ENCODE data around the gene THBS3. TPM values are rescaled to one million over a fixed set of nuclear protein-coding genes. Genes with fewer than 3 reads are reported as not detected.
A peak's percentile ranks its signal among the peaks of the same experiment; 100 is the strongest.
"Not testable (repeated sequence)": the region's sequence is repeated elsewhere in the genome, so short reads cannot be mapped to it uniquely, and the experiment has no call there.

Gene THBS3
- total and polyA plus RNA-seq, 3 experiments from 2014 or later: 2.9 to 7.9 (median 7.8) TPM

- H3K4me3 Mint-ChIP-seq: peak overlapping the region in 6 of 7 donors; percentile 29 to 84 (median 76)
- peaks cover 26 to 39% (median 38%) of the 10 kb centered on the region in 3 donors for H3K4me1 Mint-ChIP-seq
- ChIA-PET POLR2A (interaction anchor here (0.6 kb wide), 1 partner anchor 13 kb away, joined by 4 read pairs; no protein-coding TSS in a partner anchor), CTCF (interaction anchor here (4.4 to 7.1 kb wide), 3 partner anchors 7 to 69 kb away, joined by 64 to 116 read pairs (median 79); partner anchors contain the start of genes CLK2, HCN3, RUSC1 and SCAMP3)
- no peaks in the 10 kb centered on the region for H3K27me3 Mint-ChIP-seq
- Histone ChIP-seq H3K9me3 (ENCODE audit: low read length) (no peaks in the 10 kb centered on the region), H3K36me3 (ENCODE audit: insufficient read depth, low read length) (peaks cover 11% of the 10 kb centered on the region), H3K27ac (ENCODE audit: low read depth, low read length) (no peak overlapping the region), H3K27me3 (ENCODE audit: insufficient read depth, low read length, poor library complexity, severe bottlenecking) (no peaks in the 10 kb centered on the region), H3K4me1 (ENCODE audit: insufficient read depth, low read length) (peaks cover 7% of the 10 kb centered on the region), H3K4me3 (ENCODE audit: low read length) (no peak overlapping the region)
- H3K9me3 Mint-ChIP-seq: no peaks in the 10 kb centered on the region
- no peak for DNase-seq
- peaks cover 4 to 19% (median 8%) of the 10 kb centered on the region in 3 donors for H3K36me3 Mint-ChIP-seq
- peak overlapping the region in 2 of 8 donors; percentile 39 to 44 for H3K27ac Mint-ChIP-seq
Measured at GRCh38 chr1:155253208-155253607, 45.5 kb upstream of the THBS3 start.

GRCh38 chr1:155251566-155251965 lies 43.9 kb upstream of the THBS3 start:
- ChIA-PET CTCF (interaction anchor here (0.8 to 7.1 kb wide), 30 partner anchors 9 to 474 kb away, joined by 3 to 116 read pairs (median 7); partner anchors contain the start of genes CLK2, FDPS, HCN3 and KRTCAP2), POLR2A (interaction anchor here (0.5 to 3.3 kb wide), 4 partner anchors 10 to 432 kb away, joined by 3 to 16 read pairs (median 7); partner anchors contain the start of genes CLK2 and SCAMP3)
- H3K36me3 ChIP-seq (ENCODE audit: insufficient read depth, low read length): peaks cover 2% of the 10 kb centered on the region
- H3K27ac Mint-ChIP-seq: peak overlapping the region in 2 of 8 donors; percentile 27 to 41
- H3K4me1 Mint-ChIP-seq: peaks cover 22 to 34% (median 28%) of the 10 kb centered on the region in 3 donors
- H3K27me3 ChIP-seq (ENCODE audit: insufficient read depth, low read length, poor library complexity, severe bottlenecking): no peaks in the 10 kb centered on the region
- no peaks in the 10 kb centered on the region for H3K27me3 Mint-ChIP-seq
- H3K4me3 Mint-ChIP-seq: peak overlapping the region in 1 of 7 donors; percentile 17
- peaks cover 7% of the 10 kb centered on the region for H3K4me1 ChIP-seq (ENCODE audit: insufficient read depth, low read length)
- no peaks in the 10 kb centered on the region for H3K9me3 ChIP-seq (ENCODE audit: low read length)
- no peak for DNase-seq
- H3K36me3 Mint-ChIP-seq: peaks cover 0 to 7% (median 0%) of the 10 kb centered on the region in 3 donors
- H3K4me3 ChIP-seq (ENCODE audit: low read length): no peak overlapping the region
- H3K27ac ChIP-seq (ENCODE audit: low read depth, low read length): no peak overlapping the region
- H3K9me3 Mint-ChIP-seq: no peaks in the 10 kb centered on the region

- peak overlapping the region in 4 of 8 donors; percentile 13 to 83 (median 40) for H3K27ac Mint-ChIP-seq
- no peaks in the 10 kb centered on the region for H3K27me3 ChIP-seq (ENCODE audit: insufficient read depth, low read length, poor library complexity, severe bottlenecking)
- peaks cover 20 to 32% (median 24%) of the 10 kb centered on the region in 3 donors for H3K4me1 Mint-ChIP-seq
- no peaks in the 10 kb centered on the region for H3K36me3 ChIP-seq (ENCODE audit: insufficient read depth, low read length)
- H3K36me3 Mint-ChIP-seq: no peaks in the 10 kb centered on the region
- POLR2A ChIA-PET: interaction anchor here (1.0 to 3.3 kb wide), 4 partner anchors 11 to 313 kb away, joined by 6 to 16 read pairs (median 7); partner anchors contain the start of genes CLK2 and SCAMP3
- CTCF ChIA-PET: interaction anchor here (0.6 to 7.1 kb wide), 48 partner anchors 9 to 475 kb away, joined by 3 to 116 read pairs (median 5); partner anchors contain the start of genes CLK2, FDPS, HCN3 and KRTCAP2
- peaks cover 5% of the 10 kb centered on the region for H3K4me1 ChIP-seq (ENCODE audit: insufficient read depth, low read length)
- peak; percentile 88 to 97 (median 95) for DNase-seq
- no peaks in the 10 kb centered on the region for H3K9me3 Mint-ChIP-seq
- H3K27me3 Mint-ChIP-seq: no peaks in the 10 kb centered on the region
- peak overlapping the region; percentile 54 for H3K4me3 ChIP-seq (ENCODE audit: low read length)
- H3K27ac ChIP-seq (ENCODE audit: low read depth, low read length): no peak overlapping the region
- H3K4me3 Mint-ChIP-seq: peak overlapping the region; percentile 17 to 84 (median 59)
- H3K9me3 ChIP-seq (ENCODE audit: low read length): no peaks in the 10 kb centered on the region
Measured at GRCh38 chr1:155250633-155251449, 43.1 kb upstream of the THBS3 start.

- H3K4me3 Mint-ChIP-seq: peak overlapping the region; percentile 17 to 84 (median 62)
- Histone ChIP-seq H3K9me3 (ENCODE audit: low read length) (no peaks in the 10 kb centered on the region), H3K4me3 (ENCODE audit: low read length) (peak overlapping the region; percentile 54), H3K27me3 (ENCODE audit: insufficient read depth, low read length, poor library complexity, severe bottlenecking) (no peaks in the 10 kb centered on the region), H3K27ac (ENCODE audit: low read depth, low read length) (no peak overlapping the region), H3K36me3 (ENCODE audit: insufficient read depth, low read length) (no peaks in the 10 kb centered on the region), H3K4me1 (ENCODE audit: insufficient read depth, low read length) (peaks cover under 1% of the 10 kb centered on the region)
- CTCF ChIA-PET: interaction anchor here (0.6 to 7.1 kb wide), 38 partner anchors 9 to 348 kb away, joined by 3 to 116 read pairs (median 6); partner anchors contain the start of genes CLK2, FDPS, HCN3 and KRTCAP2
- H3K27me3 Mint-ChIP-seq: no peaks in the 10 kb centered on the region
- H3K27ac Mint-ChIP-seq: peak overlapping the region in 3 of 8 donors; percentile 13 to 55 (median 24)
- H3K36me3 Mint-ChIP-seq: no peaks in the 10 kb centered on the region
- peak in 2 of 5 donors; percentile 17 to 52 for DNase-seq
- peaks cover 18 to 26% (median 20%) of the 10 kb centered on the region in 3 donors for H3K4me1 Mint-ChIP-seq
- H3K9me3 Mint-ChIP-seq: no peaks in the 10 kb centered on the region
- POLR2A ChIA-PET: interaction anchor here (1.0 to 3.3 kb wide), 4 partner anchors 11 to 313 kb away, joined by 6 to 16 read pairs (median 7); partner anchors contain the start of genes CLK2 and SCAMP3
Measured at GRCh38 chr1:155250246-155250632, 42.5 kb upstream of the THBS3 start.

- Histone ChIP-seq H3K9me3 (ENCODE audit: low read length) (no peaks in the 10 kb centered on the region), H3K27me3 (ENCODE audit: insufficient read depth, low read length, poor library complexity, severe bottlenecking) (no peaks in the 10 kb centered on the region), H3K4me1 (ENCODE audit: insufficient read depth, low read length) (peaks cover 18% of the 10 kb centered on the region), H3K4me3 (ENCODE audit: low read length) (no peak overlapping the region), H3K27ac (ENCODE audit: low read depth, low read length) (no peak overlapping the region), H3K36me3 (ENCODE audit: insufficient read depth, low read length) (no peaks in the 10 kb centered on the region)
- H3K4me1 Mint-ChIP-seq: peaks cover 22 to 27% (median 26%) of the 10 kb centered on the region in 3 donors
- H3K4me3 Mint-ChIP-seq: no peak overlapping the region
- H3K36me3 Mint-ChIP-seq: peaks cover 0 to 3% (median 2%) of the 10 kb centered on the region in 3 donors
- peaks cover 4 to 9% of the 10 kb centered on the region in 2 donors for H3K27me3 Mint-ChIP-seq
- peak overlapping the region in 1 of 8 donors; percentile 62 for H3K27ac Mint-ChIP-seq
- CTCF ChIA-PET: interaction anchor here (1.0 to 7.1 kb wide), 5 partner anchors 13 to 75 kb away, joined by 3 to 116 read pairs (median 20); partner anchors contain the start of genes KRTCAP2, RUSC1, SCAMP3 and THBS3
- POLR2A ChIA-PET: interaction anchor here (0.8 kb wide), 1 partner anchor 1078 kb away, joined by 3 read pairs; no protein-coding TSS in a partner anchor
- no peak for DNase-seq
- H3K9me3 Mint-ChIP-seq: peaks cover 0 to 3% (median 3%) of the 10 kb centered on the region in 5 donors
Measured at GRCh38 chr1:155247667-155248553, 40.2 kb upstream of the THBS3 start.

GRCh38 chr1:155246796-155247195 lies 39.1 kb upstream of the THBS3 start:
- peak overlapping the region in 4 of 8 donors; percentile 22 to 69 (median 45) for H3K27ac Mint-ChIP-seq
- H3K27ac ChIP-seq (ENCODE audit: low read depth, low read length); CTCF ChIA-PET; H3K36me3 Mint-ChIP-seq; H3K27me3 Mint-ChIP-seq; H3K9me3 Mint-ChIP-seq; H3K27me3 ChIP-seq (ENCODE audit: insufficient read depth, low read length, poor library complexity, severe bottlenecking); H3K36me3 ChIP-seq (ENCODE audit: insufficient read depth, low read length); H3K4me3 ChIP-seq (ENCODE audit: low read length); DNase-seq; H3K9me3 ChIP-seq (ENCODE audit: low read length): not testable (repeated sequence)
- POLR2A ChIA-PET: interaction anchor here (0.5 to 0.8 kb wide), 2 partner anchors 12 to 1077 kb away, joined by 3 read pairs; no protein-coding TSS in a partner anchor
- H3K4me3 Mint-ChIP-seq: peak overlapping the region in 1 of 7 donors; percentile 60
- peaks cover 22% of the 10 kb centered on the region for H3K4me1 ChIP-seq (ENCODE audit: insufficient read depth, low read length)
- H3K4me1 Mint-ChIP-seq: peaks cover 22 to 35% (median 29%) of the 10 kb centered on the region in 3 donors

- peaks cover 4 to 9% of the 10 kb centered on the region in 2 donors for H3K27me3 Mint-ChIP-seq
- Histone ChIP-seq H3K27ac (ENCODE audit: low read depth, low read length) (peak overlapping the region; percentile 75), H3K27me3 (ENCODE audit: insufficient read depth, low read length, poor library complexity, severe bottlenecking) (no peaks in the 10 kb centered on the region), H3K36me3 (ENCODE audit: insufficient read depth, low read length) (no peaks in the 10 kb centered on the region), H3K9me3 (ENCODE audit: low read length) (no peaks in the 10 kb centered on the region), H3K4me1 (ENCODE audit: insufficient read depth, low read length) (peaks cover 36% of the 10 kb centered on the region), H3K4me3 (ENCODE audit: low read length) (peak overlapping the region; percentile 79)
- peaks cover 0 to 4% (median 2%) of the 10 kb centered on the region in 3 donors for H3K36me3 Mint-ChIP-seq
- peak overlapping the region; percentile 89 to 99 (median 95) for H3K27ac Mint-ChIP-seq
- DNase-seq: no peak
- CTCF ChIA-PET: interaction anchor here (1.0 to 2.7 kb wide), 6 partner anchors 17 to 78 kb away, joined by 3 to 21 read pairs (median 9); partner anchors contain the start of genes CLK2, MTX1, SCAMP3 and THBS3
- peaks cover 0 to 3% (median 3%) of the 10 kb centered on the region in 5 donors for H3K9me3 Mint-ChIP-seq
- peak overlapping the region; percentile 82 to 95 (median 89) for H3K4me3 Mint-ChIP-seq
- POLR2A ChIA-PET: interaction anchor here (0.6 to 1.9 kb wide), 6 partner anchors 11 to 333 kb away, joined by 3 to 6 read pairs (median 4); partner anchors contain the start of genes CLK2 and SCAMP3
- peaks cover 33 to 45% (median 39%) of the 10 kb centered on the region in 3 donors for H3K4me1 Mint-ChIP-seq
Measured at GRCh38 chr1:155245163-155245524, 37.4 kb upstream of the THBS3 start.
